Measurements from ENCODE around the gene TSPAN3. TPM values are rescaled to one million over a fixed set of nuclear protein-coding genes. Genes with fewer than 3 reads are reported as not detected.

The TSPAN3 gene
- total RNA-seq, 1 donor from 2014 or later: 292 TPM

- Histone ChIP-seq H3K27me3 (ENCODE audit: low read depth) (no peaks in the 10 kb centered on the region), H3K9me3 (no peaks in the 10 kb centered on the region), H3K4me1 (no peaks in the 10 kb centered on the region), H3K27ac (no peak overlapping the region), H3K36me3 (no peaks in the 10 kb centered on the region), H3K4me3 (no peak overlapping the region)
- DNase-seq (no peak), ATAC-seq (no peak)
- intact Hi-C loops (cut with DNase I): no loop called here
- TF ChIP-seq CTCF (IDR thresholded peaks at IDR 0.05): no peak
These were observed 29.0 kb upstream of the TSPAN3 start for GRCh38 chr15:77099741-77100463.

GRCh38 chr15:77098572-77098971 lies 27.7 kb upstream of the TSPAN3 start:
- TF ChIP-seq CTCF (IDR thresholded peaks at IDR 0.05): no peak
- ATAC-seq (no peak), DNase-seq (no peak)
- no peak overlapping the region for H3K27ac ChIP-seq
- no peaks in the 10 kb centered on the region for H3K9me3 ChIP-seq
- H3K4me3 ChIP-seq: no peak overlapping the region
- H3K4me1 ChIP-seq: no peaks in the 10 kb centered on the region
- H3K36me3 ChIP-seq: no peaks in the 10 kb centered on the region
- intact Hi-C loops (cut with DNase I): no loop called here
- no peaks in the 10 kb centered on the region for H3K27me3 ChIP-seq (ENCODE audit: low read depth)

GRCh38 chr15:77097921-77098320 lies 27.0 kb upstream of the TSPAN3 start:
- no peaks in the 10 kb centered on the region for H3K27me3 ChIP-seq (ENCODE audit: low read depth)

GRCh38 chr15:77097248-77097721 lies 26.4 kb upstream of the TSPAN3 start:
- ATAC-seq: no peak
- Histone ChIP-seq H3K9me3 (no peaks in the 10 kb centered on the region), H3K4me1 (no peaks in the 10 kb centered on the region), H3K4me3 (no peak overlapping the region), H3K27me3 (ENCODE audit: low read depth) (no peaks in the 10 kb centered on the region), H3K36me3 (no peaks in the 10 kb centered on the region), H3K27ac (no peak overlapping the region)
- no peak for TF ChIP-seq CTCF (IDR thresholded peaks at IDR 0.05)
- intact Hi-C loops (cut with DNase I): no loop called here
- no peak for DNase-seq

More at GRCh38 chr15:77097921-77098320, 27.0 kb upstream of the TSPAN3 start:
- no peak for ATAC-seq
- H3K4me1 ChIP-seq: no peaks in the 10 kb centered on the region
- TF ChIP-seq CTCF (IDR thresholded peaks at IDR 0.05): no peak
- H3K9me3 ChIP-seq: no peaks in the 10 kb centered on the region
- intact Hi-C loops (cut with DNase I): no loop called here
- H3K27ac ChIP-seq: no peak overlapping the region
- no peak overlapping the region for H3K4me3 ChIP-seq
- H3K36me3 ChIP-seq: no peaks in the 10 kb centered on the region
- no peak for DNase-seq

GRCh38 chr15:77096541-77096940 lies 25.6 kb upstream of the TSPAN3 start:
- no peaks in the 10 kb centered on the region for H3K4me1 ChIP-seq
- no peak overlapping the region for H3K27ac ChIP-seq
- DNase-seq (no peak), ATAC-seq (no peak)
- TF ChIP-seq CTCF (IDR thresholded peaks at IDR 0.05): no peak
- no peaks in the 10 kb centered on the region for H3K27me3 ChIP-seq (ENCODE audit: low read depth)
- no peaks in the 10 kb centered on the region for H3K36me3 ChIP-seq
- H3K4me3 ChIP-seq: no peak overlapping the region
- H3K9me3 ChIP-seq: no peaks in the 10 kb centered on the region
- intact Hi-C loops (cut with DNase I): no loop called here

Measured in lower lobe of right lung (tissue), 2 donors.